CD14-positive monocyte (primary cell): ENCODE results near the gene PPP1R15A. TPM values are rescaled to one million over a fixed set of nuclear protein-coding genes. Genes with fewer than 3 reads are reported as not detected.

ENCODE experiments used
- DNase-seq, 3 donors: peaks; one replicate each; pipeline ENCODE4 v3.0.0-alpha.2; 2011 to 2022
- H2AFZ ChIP-seq: 2 replicates; pipeline ENCODE4 v1.6.0; 2012; ENCODE audit warnings: mild to moderate bottlenecking, low read depth, low read length, inconsistent platforms; ENCODE audit not compliant: insufficient read depth, poor library complexity, severe bottlenecking
- H3K27ac ChIP-seq, 2 donors: 1 replicate in 1 of 2; 2 replicates in 1 of 2; pipeline ENCODE4 v1.5.1; 2012 to 2013; ENCODE audit warnings: low read length in 2 of 2, control low read depth in 1 of 2, inconsistent platforms in 1 of 2, low read depth in 1 of 2, mild to moderate bottlenecking in 1 of 2
- H3K27me3 ChIP-seq, 2 donors: one replicate each; pipeline versions ENCODE4 v1.6.0 to v1.6.1; 2011 to 2013; ENCODE audit warnings: low read length in 2 of 2; ENCODE audit not compliant: control insufficient read depth in 2 of 2, insufficient read depth in 2 of 2
- H3K36me3 ChIP-seq, 2 donors: replicated peaks in 1 of 2; 1 replicate in 1 of 2; 2 replicates in 1 of 2; pipeline versions ENCODE4 v1.5.1 to v1.6.1; 2012 to 2013; ENCODE audit warnings: low read length in 2 of 2, control low read depth in 1 of 2, inconsistent platforms in 1 of 2, mild to moderate bottlenecking in 1 of 2; ENCODE audit not compliant: insufficient read depth in 2 of 2, control insufficient read depth in 1 of 2
- H3K4me1 ChIP-seq, 2 donors: 1 replicate in 1 of 2; 2 replicates in 1 of 2; pipeline versions ENCODE4 v1.5.1 to v1.6.1; 2012 to 2013; ENCODE audit warnings: low read length in 2 of 2, control low read depth in 1 of 2, inconsistent platforms in 1 of 2, mild to moderate bottlenecking in 1 of 2, moderate library complexity in 1 of 2; ENCODE audit not compliant: insufficient read depth in 2 of 2, control insufficient read depth in 1 of 2
- H3K4me2 ChIP-seq: replicated peaks from 2 replicates; pipeline ENCODE3; 2012; ENCODE audit warnings: low read length, moderate library complexity, mild to moderate bottlenecking; ENCODE audit not compliant: poor library complexity, severe bottlenecking; ENCODE audit errors: extremely low read depth
- H3K4me3 ChIP-seq, 3 experiments: fragments of 200-600 bp in 1 of 3; sonication (generic) in 1 of 3; replicated peaks in 1 of 3; 1 replicate in 2 of 3; 2 replicates in 1 of 3; pipeline ENCODE4 v1.5.1; 2011 to 2013; ENCODE audit warnings: low read length in 3 of 3, mild to moderate bottlenecking in 3 of 3, control low read depth in 2 of 3, low read depth in 2 of 3, inconsistent platforms in 1 of 3, moderate library complexity in 1 of 3
- H3K79me2 ChIP-seq: 2 replicates; pipeline ENCODE4 v1.6.0; 2012; ENCODE audit warnings: mild to moderate bottlenecking, control low read depth, inconsistent platforms, low read length, moderate library complexity; ENCODE audit not compliant: insufficient read depth
- H3K9ac ChIP-seq: 2 replicates; pipeline ENCODE4 v1.6.0; 2017; ENCODE audit warnings: low read length, mild to moderate bottlenecking; ENCODE audit not compliant: insufficient read depth, poor library complexity, severe bottlenecking
- H3K9me3 ChIP-seq, 2 donors: replicated peaks in 1 of 2; 1 replicate in 1 of 2; 2 replicates in 1 of 2; pipeline versions ENCODE4 v1.5.1 to v1.6.1; 2012 to 2013; ENCODE audit warnings: low read length in 2 of 2, control low read depth in 1 of 2; ENCODE audit not compliant: control insufficient read depth in 1 of 2, insufficient read depth in 1 of 2
- H4K20me1 ChIP-seq: 2 replicates; pipeline ENCODE4 v1.6.0; 2012; ENCODE audit warnings: mild to moderate bottlenecking, low read length, control low read depth, moderate library complexity; ENCODE audit not compliant: insufficient read depth
- H3K27ac Mint-ChIP-seq, 7 donors: one replicate each; pipeline ENCODE4 v1.8.0; 2020; ENCODE audit warnings: mild to moderate bottlenecking in 7 of 7, mixed read lengths in 7 of 7, moderate library complexity in 6 of 7, inconsistent platforms in 2 of 7
- H3K27me3 Mint-ChIP-seq, 3 donors: one replicate each; pipeline ENCODE4 v1.8.0; 2021 to 2022; ENCODE audit warnings: low read depth in 3 of 3, mild to moderate bottlenecking in 3 of 3, mixed read lengths in 3 of 3, moderate library complexity in 3 of 3, inconsistent platforms in 1 of 3
- H3K36me3 Mint-ChIP-seq, 2 donors: one replicate each; pipeline ENCODE4 v1.8.0; 2020; ENCODE audit warnings: mixed read lengths in 2 of 2, inconsistent platforms in 1 of 2, mild to moderate bottlenecking in 1 of 2
- H3K4me1 Mint-ChIP-seq: one replicate; pipeline ENCODE4 v1.8.0; 2020; ENCODE audit warnings: mild to moderate bottlenecking, mixed read lengths
- H3K4me3 Mint-ChIP-seq, 2 donors: one replicate each; pipeline ENCODE4 v1.8.0; 2020; ENCODE audit warnings: mild to moderate bottlenecking in 2 of 2, mixed read lengths in 2 of 2, moderate library complexity in 1 of 2
- H3K9me3 Mint-ChIP-seq, 7 donors: one replicate each; pipeline ENCODE4 v1.8.0; 2020 to 2022; ENCODE audit warnings: mixed read lengths in 7 of 7, mild to moderate bottlenecking in 6 of 7, moderate library complexity in 6 of 7, inconsistent platforms in 2 of 7
- WGBS: methylation state at CpG from one replicate; pipeline ENCODE4 v1.1.5; 2013; ENCODE audit warnings: missing lambda C conversion rate; ENCODE audit not compliant: insufficient coverage; 5-methylcytosine and 5-hydroxymethylcytosine counted together
- intact Hi-C, 2 donors: fragments of 100-400 bp; cut with micrococcal nuclease; formaldehyde crosslinking; loops; one replicate each; pipeline versions ENCODE4 v1.15.0 to v1.15.1; 2023
- polyA plus RNA-seq, 3 donors: library from polyadenylated mRNA; depleted of rRNA in 1 of 3; unstranded in 2 of 3; stranded (reverse) in 1 of 3; fragments of 300-500 nt in 2 of 3; fragments of >200 nt in 1 of 3; fragmentation: Illumina TruSeq in 2 of 3; gene quantifications; 1 replicate in 2 of 3; 2 replicates in 1 of 3; pipeline ENCODE4 v1.2.3, GENCODE V29; 2012 to 2021
- TF ChIP-seq, protein P1 (sequence below): fragments of 200-600 bp; IDR thresholded peaks from one replicate; pipeline ENCODE4 v1.8.0; 2022; ENCODE audit warnings: antibody characterized with exemption, mild to moderate bottlenecking

Gene PPP1R15A
- polyA plus RNA-seq, 3 donors: 127 to 745 (median 169) TPM

GRCh38 chr19:48826606-48827020 lies 45.6 kb upstream of the PPP1R15A start:
- Histone ChIP-seq H4K20me1 (no peaks in the 10 kb centered on the region), H3K4me3 (no peak overlapping the region), H3K27me3 (no peaks in the 10 kb centered on the region), H3K36me3 (no peaks in the 10 kb centered on the region), H2AFZ (no peak overlapping the region), H3K4me1 (no peaks in the 10 kb centered on the region), H3K4me2 (no peak overlapping the region), H3K79me2 (no peaks in the 10 kb centered on the region), H3K9ac (no peak overlapping the region), H3K9me3 (peaks cover 0 to 3% of the 10 kb centered on the region in 2 donors), H3K27ac (no peak overlapping the region)
- Mint-ChIP-seq H3K27ac (no peak overlapping the region), H3K36me3 (no peaks in the 10 kb centered on the region), H3K27me3 (peaks cover 1 to 5% (median 2%) of the 10 kb centered on the region in 3 donors), H3K4me1 (no peaks in the 10 kb centered on the region), H3K4me3 (no peak overlapping the region), H3K9me3 (peaks cover 0 to 3% (median 0%) of the 10 kb centered on the region in 7 donors)
- intact Hi-C loops: no loop called here
- DNase-seq: no peak
- TF ChIP-seq, protein P1, sequence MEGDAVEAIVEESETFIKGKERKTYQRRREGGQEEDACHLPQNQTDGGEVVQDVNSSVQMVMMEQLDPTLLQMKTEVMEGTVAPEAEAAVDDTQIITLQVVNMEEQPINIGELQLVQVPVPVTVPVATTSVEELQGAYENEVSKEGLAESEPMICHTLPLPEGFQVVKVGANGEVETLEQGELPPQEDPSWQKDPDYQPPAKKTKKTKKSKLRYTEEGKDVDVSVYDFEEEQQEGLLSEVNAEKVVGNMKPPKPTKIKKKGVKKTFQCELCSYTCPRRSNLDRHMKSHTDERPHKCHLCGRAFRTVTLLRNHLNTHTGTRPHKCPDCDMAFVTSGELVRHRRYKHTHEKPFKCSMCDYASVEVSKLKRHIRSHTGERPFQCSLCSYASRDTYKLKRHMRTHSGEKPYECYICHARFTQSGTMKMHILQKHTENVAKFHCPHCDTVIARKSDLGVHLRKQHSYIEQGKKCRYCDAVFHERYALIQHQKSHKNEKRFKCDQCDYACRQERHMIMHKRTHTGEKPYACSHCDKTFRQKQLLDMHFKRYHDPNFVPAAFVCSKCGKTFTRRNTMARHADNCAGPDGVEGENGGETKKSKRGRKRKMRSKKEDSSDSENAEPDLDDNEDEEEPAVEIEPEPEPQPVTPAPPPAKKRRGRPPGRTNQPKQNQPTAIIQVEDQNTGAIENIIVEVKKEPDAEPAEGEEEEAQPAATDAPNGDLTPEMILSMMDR: no peak
- WGBS: 91% methylated on average over 4 of the region's 8 CpGs

GRCh38 chr19:48830088-48830487 lies 42.1 kb upstream of the PPP1R15A start:
- Histone ChIP-seq H3K79me2 (no peaks in the 10 kb centered on the region), H3K4me1 (no peaks in the 10 kb centered on the region), H3K9ac (no peak overlapping the region), H3K4me3 (no peak overlapping the region), H3K9me3 (peaks cover 0 to 3% of the 10 kb centered on the region in 2 donors), H3K27me3 (no peaks in the 10 kb centered on the region), H3K27ac (no peak overlapping the region), H4K20me1 (no peaks in the 10 kb centered on the region), H3K4me2 (no peak overlapping the region), H3K36me3 (no peaks in the 10 kb centered on the region), H2AFZ (no peak overlapping the region)
- no peak overlapping the region for H3K27ac Mint-ChIP-seq
- no peaks in the 10 kb centered on the region for H3K36me3 Mint-ChIP-seq
- 98% methylated on average over 9 of the region's 9 CpGs for WGBS
- H3K27me3 Mint-ChIP-seq: peaks cover 3 to 7% (median 4%) of the 10 kb centered on the region in 3 donors
- peaks cover 0 to 3% (median 0%) of the 10 kb centered on the region in 7 donors for H3K9me3 Mint-ChIP-seq
- no peak for DNase-seq
- TF ChIP-seq, protein P1: no peak
- intact Hi-C loops: loop anchor here in 1 of 2 donors (10.0 kb wide), 1 partner anchor 185 kb away; the partner anchor contains the start of gene CA11
- H3K4me3 Mint-ChIP-seq: no peak overlapping the region
- peaks cover 3% of the 10 kb centered on the region for H3K4me1 Mint-ChIP-seq
